ENCODE measurements around the gene TGFA. TPM values are rescaled to one million over a fixed set of nuclear protein-coding genes. Genes with fewer than 3 reads are reported as not detected.

Gene TGFA
- total and polyA plus RNA-seq, 2 experiments from 2014 or later = 1.4 to 6.5 TPM

- TF ChIP-seq POLR2AphosphoS5 (IDR thresholded peaks at IDR 0.05; ENCODE audit: low read depth) (no peak), EZH2 (IDR thresholded peaks at IDR 0.05; ENCODE audit: low read depth, unreplicated experiment) (no peak), STAT1 (IDR thresholded peaks at IDR 0.05; ENCODE audit: unreplicated experiment) (no peak), JUNB (IDR thresholded peaks at IDR 0.05; ENCODE audit: unreplicated experiment) (no peak), ZNF114 (CRISPR knock-in tag; IDR thresholded peaks at IDR 0.05) (no peak), ZNF331 (CRISPR knock-in tag; IDR thresholded peaks at IDR 0.05; ENCODE audit: low read depth) (no peak), ETS1 (IDR thresholded peaks at IDR 0.05) (no peak), ZNF462 (CRISPR knock-in tag; IDR thresholded peaks at IDR 0.05) (no peak), REST (IDR thresholded peaks at IDR 0.05; ENCODE audit: unreplicated experiment) (no peak), EZH2phosphoT487 (IDR thresholded peaks at IDR 0.05; ENCODE audit: unreplicated experiment) (no peak), CREB1 (CRISPR knock-in tag; IDR thresholded peaks at IDR 0.05; ENCODE audit: low read depth) (no peak)
- H3K4me3 Mint-ChIP-seq = no peak overlapping the region
- Histone ChIP-seq H3K4me1 (ENCODE audit: insufficient read depth) (no peaks in the 10 kb centered on the region), H2AFZ (no peak overlapping the region), H3F3A (replicated peaks; ENCODE audit: low read depth) (no peaks in the 10 kb centered on the region), H3K79me2 (replicated peaks; ENCODE audit: insufficient read depth) (no peaks in the 10 kb centered on the region), H3K9me2 (ENCODE audit: insufficient read depth) (no peaks in the 10 kb centered on the region), H3K4me3 (no peak overlapping the region), H3K27ac (ENCODE audit: low read depth) (no peak overlapping the region), H4K20me1 (replicated peaks; ENCODE audit: insufficient read depth) (no peaks in the 10 kb centered on the region), H3K36me3 (ENCODE audit: insufficient read depth) (no peaks in the 10 kb centered on the region), H3K4me2 (no peak overlapping the region), H3K27me3 (ENCODE audit: insufficient read depth) (no peaks in the 10 kb centered on the region)
- ATAC-seq (no peak), DNase-seq (ENCODE audit: low spot score) (no peak)
- H3K27ac Mint-ChIP-seq = no peak overlapping the region
- H3K4me1 Mint-ChIP-seq = peaks cover 15% of the 10 kb centered on the region; the same call in 2 of the 3 replicates
- peaks cover 12% of the 10 kb centered on the region for H3K27me3 Mint-ChIP-seq (ENCODE audit: insufficient read depth, low read depth, poor library complexity)
- H3K9me3 Mint-ChIP-seq = no peaks in the 10 kb centered on the region
- no peaks in the 10 kb centered on the region for H3K36me3 Mint-ChIP-seq (ENCODE audit: low read depth)
Observed at GRCh38 chr2:70454936-70455544, 98.6 kb downstream of the TGFA start.
